Measurements from ENCODE around the gene RAPGEF3. TPM values are rescaled to one million over a fixed set of nuclear protein-coding genes. Genes with fewer than 3 reads are reported as not detected.

RAPGEF3 gene
- total and polyA plus RNA-seq, 9 of the 15 experiments (the other 6 are each of a cell fraction or from before 2014, with no cell fraction given) = 0.03 to 0.78 (median 0.37) TPM; not detected in 1

GRCh38 chr12:47705566-47706425, 52.9 kb downstream of the RAPGEF3 start, which contains the start of gene RPAP3 (continued):
- TF ChIP-seq ZBTB49 (CRISPR knock-in tag; IDR thresholded peaks at IDR 0.05; ENCODE audit: borderline replicate concordance) (no peak), AFF1 (IDR thresholded peaks at IDR 0.05; ENCODE audit: low read depth in 1 of 2, partially characterized antibody in 2 of 2) (peak in 1 of 2 experiments; percentile 29), ZNF316 (IDR thresholded peaks at IDR 0.05) (peak; percentile 98), MTA2 (IDR thresholded peaks at IDR 0.05; ENCODE audit: low read depth) (peak; percentile 47), POLR2AphosphoS5 (IDR thresholded peaks at IDR 0.05; ENCODE audit: control insufficient read depth, insufficient read depth, low read depth, low read length) (peak; percentile 95), CBX2 (IDR thresholded peaks at IDR 0.05; ENCODE audit: insufficient read depth, low read length, poor library complexity, severe bottlenecking) (no peak), ZBTB8A (IDR thresholded peaks at IDR 0.05; ENCODE audit: partially characterized antibody) (no peak), PPARD (CRISPR knock-in tag; IDR thresholded peaks at IDR 0.05) (no peak), CEBPG (CRISPR knock-in tag; IDR thresholded peaks at IDR 0.05) (no peak), CEBPG (tag; conservative IDR thresholded peaks at IDR 0.05 in 1 of 2, IDR thresholded peaks at IDR 0.05 in 1 of 2) (no peak), TCF7L2 (IDR thresholded peaks at IDR 0.05; ENCODE audit: low read depth, low read length) (no peak), CCNT2 (IDR thresholded peaks at IDR 0.05; ENCODE audit: borderline replicate concordance, extremely low read depth, insufficient read length, low read depth, low read length) (peak; percentile 67), STAT5B (CRISPR knock-in tag; IDR thresholded peaks at IDR 0.05) (no peak), NFE2L1 (tag; IDR thresholded peaks at IDR 0.05; ENCODE audit: borderline replicate concordance, low read depth) (peak; percentile 29; the same call in 1 of the 2 replicates), ARHGAP35 (IDR thresholded peaks at IDR 0.05; ENCODE audit: partially characterized antibody) (no peak), ZEB2 (IDR thresholded peaks at IDR 0.05) (no peak; the same call in 1 of the 2 replicates), ZNF253 (CRISPR knock-in tag; conservative IDR thresholded peaks at IDR 0.05) (no peak), ZNF274 (IDR thresholded peaks at IDR 0.05; ENCODE audit: borderline replicate concordance, low read depth, low read length) (no peak), MBD1 (CRISPR knock-in tag; IDR thresholded peaks at IDR 0.05) (no peak)
